NCI-H510A treated with DMSO at 0.1 percent for 48 hours (cell line): ENCODE measurements around the gene KIF17.
"Not testable (repeated sequence)": the region's sequence is repeated elsewhere in the genome, so short reads cannot be mapped to it uniquely, and the experiment has no call there.

Source experiments
- DNase-seq: peaks from one replicate; lab custom pipeline; 2025; lab: John Stamatoyannopoulos, UW

The KIF17 gene

GRCh38 chr1:20686883-20687725, 30.7 kb downstream of the KIF17 start:
- DNase-seq, result no peak

DNA sequence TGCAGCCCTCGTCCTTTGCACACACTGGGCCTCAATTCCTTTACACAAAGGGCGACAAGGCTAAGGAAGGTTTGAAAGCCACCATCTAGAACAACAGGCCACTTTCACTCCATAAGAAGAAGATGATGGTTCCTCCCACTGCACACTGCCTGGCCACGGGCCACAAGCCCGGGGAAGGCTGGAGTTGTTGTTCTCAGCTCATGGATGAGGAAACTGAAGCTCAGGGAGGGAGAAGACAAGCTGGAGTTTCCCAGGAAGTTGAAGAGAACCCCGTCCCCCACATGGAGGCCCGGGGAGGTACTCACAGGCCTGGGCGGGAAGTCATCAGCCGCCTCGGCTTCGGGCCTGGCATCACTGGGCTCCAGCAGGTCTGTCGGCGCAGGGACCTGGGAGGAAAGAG, 32.1 kb downstream of the KIF17 start:
- DNase-seq, result no peak

- DNase-seq, result no peak
Measured at GRCh38 chr1:20685099-20685662, 32.6 kb downstream of the KIF17 start.

DNA sequence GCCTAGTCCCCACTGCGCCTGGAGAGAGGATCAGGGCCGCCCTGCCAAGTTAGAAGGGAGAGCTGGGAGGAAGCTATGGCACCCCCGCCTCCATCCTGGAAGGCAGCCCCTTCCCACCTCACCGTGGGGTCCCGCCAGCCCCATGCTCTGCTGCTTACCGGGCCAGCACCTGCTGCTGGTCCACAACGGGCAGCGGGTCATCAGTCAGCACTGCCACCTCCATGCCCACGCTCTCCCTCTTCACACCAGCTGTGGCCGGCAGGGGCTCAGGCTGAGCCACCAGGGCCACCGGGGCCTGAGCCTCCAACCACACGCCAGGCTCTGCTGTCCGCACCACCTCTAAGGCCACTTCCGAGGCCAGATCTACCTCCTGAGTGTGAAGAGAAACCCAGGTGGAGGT, 33.2 kb downstream of the KIF17 start:
- DNase-seq, result no peak

GRCh38 chr1:20684050-20684620, 33.7 kb downstream of the KIF17 start:
- DNase-seq, result no peak

DNA sequence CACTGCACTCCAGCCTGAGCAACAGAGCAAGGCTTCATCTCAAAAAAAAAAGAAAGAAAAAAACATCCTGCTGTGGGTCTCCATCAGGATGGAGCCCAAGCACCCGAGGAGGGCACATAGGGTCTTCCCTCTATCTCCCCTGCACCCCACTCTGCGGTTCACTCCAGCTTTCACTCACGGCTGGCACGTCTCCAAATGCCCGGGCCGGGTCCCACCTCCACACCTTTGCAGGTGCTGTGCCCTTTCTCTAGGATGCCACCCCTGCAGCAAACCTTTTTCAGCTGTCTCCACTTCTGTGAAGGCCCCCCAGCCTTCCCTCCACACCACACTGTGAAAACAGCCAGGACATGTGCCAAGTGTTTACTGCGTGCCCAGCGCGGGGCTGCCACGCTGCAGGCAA, 34.2 kb downstream of the KIF17 start:
- DNase-seq, result no peak

DNA sequence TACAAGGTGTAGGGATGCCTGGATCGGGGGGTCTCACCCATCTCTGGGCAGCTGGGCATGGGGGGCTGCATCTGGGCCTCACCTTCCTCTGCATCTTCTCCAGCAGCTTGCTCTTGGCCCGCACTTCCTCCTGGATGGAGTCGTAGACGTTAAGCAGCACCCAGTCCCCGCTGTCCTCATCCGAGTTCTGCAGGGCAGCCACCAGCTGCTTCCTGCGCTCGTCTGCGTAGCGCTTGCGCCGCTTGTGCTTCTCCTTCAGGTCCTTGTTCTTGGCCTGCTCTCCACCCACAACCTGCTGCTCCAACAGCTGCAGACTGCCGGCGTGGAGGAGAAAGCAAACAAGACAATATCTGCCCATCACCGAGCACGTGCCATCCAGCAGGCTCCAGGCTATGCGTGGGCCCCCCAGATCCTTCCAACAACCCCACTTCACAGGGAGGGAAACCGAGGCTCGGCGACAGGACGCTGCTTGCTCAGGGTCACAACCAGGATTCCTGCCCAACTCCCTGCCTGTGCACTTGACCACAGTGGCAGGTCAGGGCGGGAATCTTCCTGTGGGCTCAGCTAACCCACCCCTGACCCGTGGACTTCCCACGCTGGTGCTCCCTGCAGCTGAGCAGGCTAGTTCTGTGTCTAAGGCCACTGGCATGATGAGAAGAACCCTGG, 35.1 kb downstream of the KIF17 start:
- peak; percentile 94 for DNase-seq

- no peak for DNase-seq
Measured at GRCh38 chr1:20681999-20682398, 35.8 kb downstream of the KIF17 start.

- no peak for DNase-seq
Measured at GRCh38 chr1:20680269-20680668, 37.5 kb downstream of the KIF17 start.

- DNase-seq, result no peak
Measured at GRCh38 chr1:20678599-20678998, 39.2 kb downstream of the KIF17 start.

GRCh38 chr1:20673626-20674025, 44.2 kb downstream of the KIF17 start:
- not testable (repeated sequence) for DNase-seq

- DNase-seq, result no peak
Measured at GRCh38 chr1:20672265-20672632, 45.6 kb downstream of the KIF17 start.

DNA sequence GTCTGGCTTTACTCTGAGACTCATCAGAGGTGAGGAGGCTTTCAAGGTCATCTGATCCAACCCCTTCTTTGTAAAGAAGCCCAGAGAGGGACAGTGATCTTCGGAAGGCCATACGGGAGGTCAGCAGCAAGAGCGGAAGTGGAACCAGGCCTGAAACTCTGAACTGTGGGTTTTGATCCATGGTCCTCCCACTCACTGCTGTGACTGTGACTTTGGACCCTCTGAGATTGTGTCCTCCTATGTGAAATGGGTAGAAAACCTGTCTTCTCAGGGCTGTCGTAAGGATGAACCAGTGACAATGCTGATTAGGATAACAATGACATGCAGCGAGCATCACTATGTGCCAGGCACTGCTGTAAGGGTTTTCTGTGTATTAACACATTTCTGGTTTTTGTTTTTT, 46.9 kb downstream of the KIF17 start:
- DNase-seq, result no peak

- no peak for DNase-seq
Measured at GRCh38 chr1:20668581-20668980, 49.2 kb downstream of the KIF17 start.

- peak; percentile 25 for DNase-seq
Measured at GRCh38 chr1:20666804-20667203, 51.0 kb downstream of the KIF17 start.

- DNase-seq, result no peak
Measured at GRCh38 chr1:20666146-20666545, 51.7 kb downstream of the KIF17 start.

- no peak for DNase-seq
Measured at GRCh38 chr1:20665726-20666125, 52.1 kb downstream of the KIF17 start.

GRCh38 chr1:20663969-20664715, 53.7 kb downstream of the KIF17 start:
- no peak for DNase-seq

DNA sequence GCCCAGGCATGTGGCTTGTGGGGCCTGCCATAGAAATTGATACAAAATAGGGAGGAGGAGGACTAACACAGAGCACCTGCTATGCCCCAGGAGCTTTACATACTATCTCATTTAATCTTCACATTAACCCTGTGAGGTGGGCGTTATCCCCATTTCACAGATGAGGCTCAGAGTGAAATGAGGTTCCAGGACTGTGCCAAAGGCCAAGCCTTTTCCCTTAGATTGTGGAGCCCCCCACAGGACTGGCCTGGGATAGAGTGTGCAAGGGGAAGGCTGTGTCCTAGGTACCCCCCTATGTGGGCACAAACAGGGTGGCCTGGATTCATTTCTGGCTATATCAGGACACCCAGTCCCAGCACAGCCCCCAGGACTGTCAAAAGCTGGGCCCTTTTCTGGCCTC, 54.4 kb downstream of the KIF17 start:
- no peak for DNase-seq

GRCh38 chr1:20662110-20662475, 55.7 kb downstream of the KIF17 start:
- no peak for DNase-seq

- peak; percentile 100 for DNase-seq
Measured at GRCh38 chr1:20661207-20662109, 56.3 kb downstream of the KIF17 start, which contains the start of gene DDOST. TSS of gene DDOST (minus strand) at chr1:20661369. CDS start at chr1:20661350, 19 bp downstream.
